ENCODE data around the gene SRSF3. TPM values are rescaled to one million over a fixed set of nuclear protein-coding genes. Genes with fewer than 3 reads are reported as not detected.
"Not testable (repeated sequence)": the region's sequence is repeated elsewhere in the genome, so short reads cannot be mapped to it uniquely, and the experiment has no call there.

The SRSF3 gene
- total and polyA plus RNA-seq, 5 donors: 137 to 185 (median 146) TPM

- ATAC-seq: no peak
- Histone ChIP-seq H3K27ac (ENCODE audit: low read length) (no peak overlapping the region), H3K9me3 (ENCODE audit: control insufficient read depth, low read length) (no peaks in the 10 kb centered on the region), H3K4me1 (ENCODE audit: control insufficient read depth, insufficient read depth, low read length) (peaks cover 2% of the 10 kb centered on the region), H3K4me3 (ENCODE audit: low read length) (no peak overlapping the region), H3K27me3 (ENCODE audit: control insufficient read depth, insufficient read depth) (no peaks in the 10 kb centered on the region)
- 95% methylated on average over 11 of the region's 11 CpGs for WGBS
- DNase-seq: no peak
- intact Hi-C loops (cut with DNase I): no loop called here
Observed at GRCh38 chr6:36651659-36652379, 57.7 kb downstream of the SRSF3 start.

DNA sequence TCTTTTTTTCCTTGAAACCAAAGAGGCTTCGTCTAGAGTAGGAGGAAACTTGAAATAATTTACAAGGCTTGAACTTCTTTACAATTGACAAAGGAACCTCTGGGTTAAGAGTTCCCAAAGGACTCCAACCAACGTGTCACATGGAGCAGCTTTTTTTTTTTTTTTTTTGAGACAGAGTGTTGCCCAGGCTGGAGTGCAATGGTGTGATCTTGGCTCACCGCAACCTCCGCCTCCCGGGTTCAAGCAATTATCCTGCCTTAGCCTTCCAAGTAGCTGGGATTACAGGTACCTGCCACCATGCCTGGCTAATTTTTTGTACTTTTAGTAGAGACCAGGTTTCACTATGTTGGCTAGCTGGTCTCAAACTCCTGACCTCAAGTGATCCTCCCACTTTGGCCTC lies 60.3 kb downstream of the SRSF3 start:
- ATAC-seq: not testable (repeated sequence)
- whole genome bisulfite sequencing: 82% methylated on average over 5 of the region's 5 CpGs

More for the DNA sequence above, 60.3 kb downstream of the SRSF3 start:
- H3K4me3 ChIP-seq (ENCODE audit: low read length); H3K4me1 ChIP-seq (ENCODE audit: control insufficient read depth, insufficient read depth, low read length); DNase-seq; H3K27ac ChIP-seq (ENCODE audit: low read length); H3K9me3 ChIP-seq (ENCODE audit: control insufficient read depth, low read length); H3K27me3 ChIP-seq (ENCODE audit: control insufficient read depth, insufficient read depth); intact Hi-C loops (cut with DNase I): not testable (repeated sequence)

Small RNAs within 50 kb of the gene (microRNA-seq; reads per million reads assigned to microRNA genes)
- 0 to 0.54 reads per million in 2 donors for gene MIR3925

Other genes with a start within 250 kb of the SRSF3 start
- gene ETV7, start 206.7 kb upstream of the SRSF3 start, total RNA-seq: under 1 TPM; 0.18 to 0.37 (median 0.34) TPM
- gene ETV7, start 206.7 kb upstream of the SRSF3 start, polyA plus RNA-seq: 0.18 TPM
- under 1 TPM in 2 of 4 donors, not detected in 2; 0.17 to 0.42 TPM for gene PXT1, start 151.5 kb upstream of the SRSF3 start, total RNA-seq
- 0.09 TPM for gene PXT1, start 151.5 kb upstream of the SRSF3 start, polyA plus RNA-seq
- 10 to 100 TPM; 24.2 to 31.5 (median 26.6) TPM for gene KCTD20, start 151.4 kb upstream of the SRSF3 start, total RNA-seq
- gene KCTD20, start 151.4 kb upstream of the SRSF3 start, polyA plus RNA-seq: 12.9 TPM
- 10 to 100 TPM; 20.0 to 23.7 (median 22.7) TPM for gene STK38, start 46.9 kb upstream of the SRSF3 start, total RNA-seq
- 12.2 TPM for gene STK38, start 46.9 kb upstream of the SRSF3 start, polyA plus RNA-seq
- 10 to 100 TPM; 38.5 to 68.6 (median 52.9) TPM for gene CDKN1A, start 84.4 kb downstream of the SRSF3 start, total RNA-seq
- gene CDKN1A, start 84.4 kb downstream of the SRSF3 start, polyA plus RNA-seq: 59.8 TPM
- gene RAB44, start 103.5 kb downstream of the SRSF3 start, total RNA-seq: under 1 TPM in 2 of 4 donors, not detected in 2; 0.06 TPM
- gene RAB44, start 103.5 kb downstream of the SRSF3 start, polyA plus RNA-seq: not detected
- gene CPNE5, start 245.1 kb downstream of the SRSF3 start, total RNA-seq: 10 to 100 TPM; 31.7 to 80.9 (median 70.3) TPM
- gene CPNE5, start 245.1 kb downstream of the SRSF3 start, polyA plus RNA-seq: 27.5 TPM